GOT3 (cell line): Measurements from ENCODE around the gene SRSF7.
"Not testable (repeated sequence)": the region's sequence is repeated elsewhere in the genome, so short reads cannot be mapped to it uniquely, and the experiment has no call there.

Experiments
- DNase-seq: peaks from one replicate; lab custom pipeline; 2025; ENCODE audit warnings: mixed read lengths; lab: John Stamatoyannopoulos, UW

The SRSF7 gene

GRCh38 chr2:38754049-38754448 lies 2.9 kb upstream of the SRSF7 start:
- DNase-seq, result no peak

DNA sequence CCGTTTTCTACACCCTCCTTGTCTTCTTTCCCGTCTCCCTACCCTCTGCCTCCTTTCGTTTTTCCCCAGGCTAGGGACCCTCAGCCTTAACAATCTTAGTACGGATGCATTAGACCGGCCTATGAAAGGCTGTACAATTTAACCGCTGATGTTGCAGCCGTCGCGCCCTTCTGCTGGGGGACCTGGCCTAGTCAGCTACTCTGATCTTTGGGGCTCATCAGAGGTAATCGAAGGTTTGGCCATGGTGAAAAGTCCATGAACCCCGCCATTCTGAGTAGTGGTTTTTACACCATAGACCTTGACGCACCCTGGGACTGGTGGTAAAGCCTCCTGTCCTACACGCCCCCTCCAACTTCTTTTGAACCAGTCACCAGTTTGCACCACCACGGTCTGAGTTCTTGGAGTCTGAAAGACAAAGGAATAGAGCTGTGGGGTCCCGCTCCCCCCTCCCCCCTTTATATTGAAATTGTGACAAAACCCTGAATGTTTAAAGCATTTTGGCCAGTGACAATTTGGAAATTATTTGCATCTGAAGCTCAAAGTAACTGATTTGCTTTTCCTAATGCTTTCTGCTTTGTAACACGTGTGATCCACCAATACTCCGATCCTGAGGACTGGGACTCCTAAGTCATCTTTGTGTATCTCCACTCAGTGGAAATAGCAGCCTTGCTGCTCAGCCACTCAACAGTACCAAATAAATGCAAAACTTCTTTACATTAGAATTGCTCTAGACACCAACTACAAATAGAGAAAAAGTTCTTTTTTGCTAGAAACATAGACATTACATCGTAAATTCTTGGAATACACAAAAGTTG lies 642 bp upstream of the SRSF7 start:
- no peak for DNase-seq

- DNase-seq, result no peak
Observed at GRCh38 chr2:38750011-38750890, 910 bp downstream of the SRSF7 start.

GRCh38 chr2:38748943-38749804 lies 2.0 kb downstream of the SRSF7 start:
- no peak for DNase-seq

DNA sequence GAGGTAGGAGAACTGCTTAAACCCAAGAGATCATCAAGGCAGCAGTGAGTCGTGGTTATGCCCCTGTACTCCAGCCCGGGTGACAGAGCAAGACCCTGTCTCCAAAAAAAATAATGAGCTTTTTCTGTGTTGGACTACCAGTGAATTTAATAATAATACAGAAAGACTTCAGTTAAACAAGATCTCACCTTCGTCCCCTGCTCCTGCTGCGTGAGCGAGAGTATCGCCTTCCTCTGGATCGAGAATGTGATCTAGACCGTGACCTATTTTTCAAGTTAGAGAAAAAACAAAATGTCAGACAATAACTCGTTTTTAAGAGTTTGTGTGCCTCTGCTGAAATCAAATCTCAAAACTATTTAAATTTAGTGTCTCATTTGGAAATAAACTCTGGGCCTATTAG lies 2.8 kb downstream of the SRSF7 start:
- no peak for DNase-seq

DNA sequence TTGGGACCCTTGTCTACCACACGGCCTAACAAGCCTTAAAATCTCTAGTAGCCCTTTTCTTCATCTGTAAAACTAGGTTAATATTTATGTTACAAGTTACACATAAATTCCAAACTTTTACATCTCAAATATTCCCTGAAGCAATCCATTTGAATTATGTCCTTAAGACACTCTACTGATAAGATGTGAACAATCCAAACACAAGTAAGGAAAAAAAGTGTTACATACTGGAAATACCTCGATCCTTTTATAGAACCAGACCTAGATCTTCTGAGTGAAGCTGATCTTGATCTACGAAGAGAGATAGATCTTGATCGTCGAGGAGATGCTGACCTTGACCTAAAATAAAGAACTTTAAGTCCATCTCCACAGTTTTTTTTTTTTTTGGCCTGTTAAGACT lies 3.3 kb downstream of the SRSF7 start:
- no peak for DNase-seq

DNA sequence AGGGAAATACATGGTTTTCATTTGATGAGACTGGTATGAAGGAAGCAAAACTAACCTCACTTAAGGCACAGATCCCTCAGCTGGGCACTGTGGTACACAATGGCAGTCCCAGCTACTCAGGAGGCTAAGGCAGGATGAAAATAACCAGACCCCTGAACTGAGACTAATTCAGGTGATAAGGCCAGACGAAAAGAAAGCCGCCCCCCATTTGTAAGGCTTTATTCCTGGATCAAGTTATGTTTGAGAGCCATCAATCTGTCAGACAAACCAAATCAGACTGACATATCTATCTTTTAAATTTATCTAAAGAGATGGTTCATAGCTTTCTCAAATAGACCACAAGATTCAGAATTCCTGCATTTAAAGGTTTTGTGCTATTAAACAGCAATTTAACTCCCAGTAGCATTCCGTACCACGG lies 4.1 kb downstream of the SRSF7 start:
- no peak for DNase-seq

DNA sequence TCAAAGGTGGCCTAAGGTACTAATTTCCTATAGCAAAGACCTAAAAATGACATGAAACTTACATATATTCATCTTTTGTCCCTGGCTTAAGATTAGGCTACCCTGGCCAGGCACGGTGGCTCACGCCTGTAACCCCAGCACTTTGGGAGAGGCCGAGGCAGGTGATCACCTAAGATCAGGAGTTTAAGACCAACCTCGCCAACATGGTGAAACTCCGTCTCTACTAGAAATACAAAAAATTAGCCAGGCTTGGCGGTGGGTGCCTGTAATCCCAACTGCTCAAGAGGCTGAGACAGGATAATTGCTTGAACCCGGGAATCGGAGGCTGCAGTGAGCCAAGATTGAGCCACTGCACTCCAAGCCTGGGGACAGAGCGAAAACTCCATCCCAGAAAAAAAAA lies 5.9 kb downstream of the SRSF7 start:
- no peak for DNase-seq

DNA sequence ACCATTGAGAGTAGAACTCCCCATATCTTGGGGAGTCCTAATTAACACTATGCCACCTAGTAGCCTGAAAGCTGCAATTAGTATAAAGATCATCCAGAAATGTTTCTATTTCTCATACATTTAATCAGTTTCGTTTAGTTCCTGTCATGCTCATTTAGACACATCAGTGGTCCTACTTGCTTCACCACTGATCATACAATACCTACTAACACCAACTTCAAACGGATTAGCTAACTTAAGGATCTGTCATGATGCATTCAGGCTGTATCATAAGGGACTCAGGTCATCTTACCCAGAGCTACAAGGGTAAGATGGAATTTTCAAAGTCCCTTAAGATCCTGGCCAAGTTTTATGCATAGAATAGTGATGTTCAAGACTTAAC lies 6.8 kb downstream of the SRSF7 start:
- DNase-seq, result no peak

DNA sequence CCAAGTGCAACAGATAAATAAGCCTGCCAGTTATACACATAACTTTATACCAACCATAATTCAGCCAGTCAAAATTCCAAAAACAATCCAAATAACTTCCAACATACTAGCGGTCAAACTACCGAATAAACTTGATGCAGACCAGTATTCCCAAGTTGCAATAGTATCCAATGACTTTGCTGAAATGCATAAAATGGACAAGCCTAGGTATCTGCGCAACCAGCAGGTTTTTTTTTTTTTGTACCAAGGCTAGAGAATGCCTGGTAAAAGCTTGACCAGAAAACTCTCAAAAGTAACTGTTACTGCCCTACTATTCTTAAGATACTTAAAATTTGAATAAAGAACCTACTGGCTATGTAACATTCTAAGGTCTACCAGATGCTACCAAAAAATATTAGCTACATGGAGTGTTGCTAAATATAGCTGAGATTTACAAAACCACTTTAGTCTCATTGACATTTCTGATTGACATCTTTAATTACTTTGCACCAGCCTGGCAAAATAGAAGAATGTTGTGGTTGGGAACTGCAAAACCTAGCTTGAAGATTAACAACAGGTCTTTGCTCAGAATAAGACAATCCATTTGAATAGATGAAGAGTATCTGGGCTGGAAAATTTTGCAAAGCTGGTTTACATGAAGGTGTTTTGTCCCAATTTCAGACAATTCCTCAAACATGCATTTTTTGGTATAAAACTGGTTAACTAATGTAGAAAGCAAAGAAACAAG lies 7.3 kb downstream of the SRSF7 start:
- no peak for DNase-seq

GRCh38 chr2:38742797-38743559 lies 8.2 kb downstream of the SRSF7 start:
- DNase-seq, result no peak

- no peak for DNase-seq
Observed at GRCh38 chr2:38740851-38741731, 10.1 kb downstream of the SRSF7 start.

- DNase-seq, result no peak
Observed at GRCh38 chr2:38739524-38739923, 11.6 kb downstream of the SRSF7 start.

DNA sequence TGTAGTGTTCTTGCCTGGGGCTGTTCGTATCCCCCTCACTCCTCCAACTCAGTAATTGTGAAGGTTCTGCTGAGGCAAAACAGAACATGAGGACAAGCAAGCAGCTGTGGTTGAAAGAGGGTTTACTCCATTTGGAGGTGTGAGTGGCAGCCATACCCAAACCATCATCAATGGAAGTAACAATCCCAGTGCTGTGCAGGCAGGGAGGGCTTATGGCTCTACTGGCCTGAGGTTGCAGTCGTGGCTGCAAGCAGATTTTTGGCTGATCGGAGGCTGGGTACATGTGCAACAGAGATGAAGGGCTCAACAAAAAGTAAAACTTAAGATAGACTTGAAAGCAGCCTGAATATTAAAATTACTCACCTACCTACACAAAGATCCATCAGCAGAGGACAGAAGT lies 13.2 kb downstream of the SRSF7 start:
- no peak for DNase-seq

- DNase-seq, result not testable (repeated sequence)
Observed at GRCh38 chr2:38737000-38737698, 14.0 kb downstream of the SRSF7 start.

GRCh38 chr2:38735999-38736320 lies 15.2 kb downstream of the SRSF7 start:
- no peak for DNase-seq

- no peak for DNase-seq
Observed at GRCh38 chr2:38734299-38735058, 16.7 kb downstream of the SRSF7 start.

GRCh38 chr2:38733300-38733971 lies 17.7 kb downstream of the SRSF7 start:
- DNase-seq, result no peak
